ENCODE measurements around the gene GTF2F2.

The GTF2F2 gene

GRCh38 chr13:45174478-45174877, 54.2 kb downstream of the GTF2F2 start:
- Histone ChIP-seq H3K27me3 (no peaks in the 10 kb centered on the region), H3K27ac (no peak overlapping the region), H3K4me1 (ENCODE audit: control insufficient read depth in 1 of 2, insufficient read depth in 1 of 2, low read depth in 1 of 2, low read length in 1 of 2) (peaks cover 0 to 2% of the 10 kb centered on the region in 2 experiments), H3K36me3 (no peaks in the 10 kb centered on the region), H3K4me3 (ENCODE audit: low read depth in 1 of 2, low read length in 1 of 2) (no peak overlapping the region), H3K9me3 (no peaks in the 10 kb centered on the region)
- TF ChIP-seq, protein P1, sequence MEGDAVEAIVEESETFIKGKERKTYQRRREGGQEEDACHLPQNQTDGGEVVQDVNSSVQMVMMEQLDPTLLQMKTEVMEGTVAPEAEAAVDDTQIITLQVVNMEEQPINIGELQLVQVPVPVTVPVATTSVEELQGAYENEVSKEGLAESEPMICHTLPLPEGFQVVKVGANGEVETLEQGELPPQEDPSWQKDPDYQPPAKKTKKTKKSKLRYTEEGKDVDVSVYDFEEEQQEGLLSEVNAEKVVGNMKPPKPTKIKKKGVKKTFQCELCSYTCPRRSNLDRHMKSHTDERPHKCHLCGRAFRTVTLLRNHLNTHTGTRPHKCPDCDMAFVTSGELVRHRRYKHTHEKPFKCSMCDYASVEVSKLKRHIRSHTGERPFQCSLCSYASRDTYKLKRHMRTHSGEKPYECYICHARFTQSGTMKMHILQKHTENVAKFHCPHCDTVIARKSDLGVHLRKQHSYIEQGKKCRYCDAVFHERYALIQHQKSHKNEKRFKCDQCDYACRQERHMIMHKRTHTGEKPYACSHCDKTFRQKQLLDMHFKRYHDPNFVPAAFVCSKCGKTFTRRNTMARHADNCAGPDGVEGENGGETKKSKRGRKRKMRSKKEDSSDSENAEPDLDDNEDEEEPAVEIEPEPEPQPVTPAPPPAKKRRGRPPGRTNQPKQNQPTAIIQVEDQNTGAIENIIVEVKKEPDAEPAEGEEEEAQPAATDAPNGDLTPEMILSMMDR (IDR thresholded peaks at IDR 0.05): no peak

DNA sequence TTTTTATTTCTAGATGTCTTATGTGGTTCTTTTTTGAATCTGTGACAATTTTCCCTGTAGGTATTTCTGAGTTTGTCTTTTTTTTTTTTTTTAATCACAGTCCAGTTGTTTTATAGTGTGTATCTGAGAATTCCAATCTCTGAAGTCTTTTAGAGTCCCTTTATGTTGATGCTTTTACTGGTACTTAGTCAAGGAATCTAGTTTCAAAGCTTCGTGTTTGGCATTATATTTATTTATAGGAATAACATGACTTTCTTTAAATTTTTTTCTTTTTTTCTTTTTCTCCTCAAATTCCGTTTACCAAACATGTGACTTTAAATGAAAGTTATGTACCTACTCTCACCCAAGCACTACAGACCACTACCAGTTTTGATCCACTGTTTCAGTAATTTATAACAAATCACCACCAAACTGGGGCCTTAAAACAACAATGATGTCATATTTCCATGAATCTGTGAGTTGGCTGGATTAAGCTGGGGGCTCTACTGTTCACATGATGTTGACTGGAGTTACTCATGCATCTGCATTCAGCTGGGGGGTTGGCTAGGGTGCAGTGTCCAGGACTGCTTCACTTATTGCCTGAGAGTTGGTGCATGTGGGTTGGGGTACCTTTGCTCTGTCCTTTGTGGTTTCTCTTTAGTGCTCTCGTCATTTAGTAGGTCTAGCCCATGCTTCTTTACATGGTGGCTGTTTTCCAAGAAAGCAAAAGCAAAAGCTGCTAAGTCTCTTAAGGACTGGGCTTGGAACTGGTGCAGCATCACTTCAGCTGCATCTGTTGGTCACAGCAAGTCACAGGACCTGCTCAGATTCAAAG, 58.2 kb downstream of the GTF2F2 start:
- Histone ChIP-seq H3K9me3 (no peaks in the 10 kb centered on the region), H3K36me3 (peaks cover 8% of the 10 kb centered on the region), H3K27me3 (no peaks in the 10 kb centered on the region), H3K4me1 (ENCODE audit: control insufficient read depth in 1 of 2, insufficient read depth in 1 of 2, low read depth in 1 of 2, low read length in 1 of 2) (no peaks in the 10 kb centered on the region), H3K4me3 (ENCODE audit: low read depth in 1 of 2, low read length in 1 of 2) (no peak overlapping the region), H3K27ac (no peak overlapping the region)
- TF ChIP-seq, protein P1 (IDR thresholded peaks at IDR 0.05): no peak

- no peaks in the 10 kb centered on the region for H3K4me1 ChIP-seq (ENCODE audit: control insufficient read depth in 1 of 2, insufficient read depth in 1 of 2, low read depth in 1 of 2, low read length in 1 of 2)
- H3K36me3 ChIP-seq: peaks cover 8% of the 10 kb centered on the region
- no peak overlapping the region for H3K27ac ChIP-seq
- no peaks in the 10 kb centered on the region for H3K9me3 ChIP-seq
- no peak overlapping the region for H3K4me3 ChIP-seq (ENCODE audit: low read depth in 1 of 2, low read length in 1 of 2)
- TF ChIP-seq, protein P1 (IDR thresholded peaks at IDR 0.05): no peak
- H3K27me3 ChIP-seq: no peaks in the 10 kb centered on the region
Measured at GRCh38 chr13:45179428-45179827, 59.1 kb downstream of the GTF2F2 start.

GRCh38 chr13:45180303-45180702, 60.0 kb downstream of the GTF2F2 start:
- Histone ChIP-seq H3K4me3 (ENCODE audit: low read depth in 1 of 2, low read length in 1 of 2) (no peak overlapping the region), H3K9me3 (no peaks in the 10 kb centered on the region), H3K27ac (no peak overlapping the region), H3K27me3 (no peaks in the 10 kb centered on the region), H3K4me1 (ENCODE audit: control insufficient read depth in 1 of 2, insufficient read depth in 1 of 2, low read depth in 1 of 2, low read length in 1 of 2) (no peaks in the 10 kb centered on the region), H3K36me3 (peaks cover 13% of the 10 kb centered on the region)
- TF ChIP-seq, protein P1 (IDR thresholded peaks at IDR 0.05): no peak

DNA sequence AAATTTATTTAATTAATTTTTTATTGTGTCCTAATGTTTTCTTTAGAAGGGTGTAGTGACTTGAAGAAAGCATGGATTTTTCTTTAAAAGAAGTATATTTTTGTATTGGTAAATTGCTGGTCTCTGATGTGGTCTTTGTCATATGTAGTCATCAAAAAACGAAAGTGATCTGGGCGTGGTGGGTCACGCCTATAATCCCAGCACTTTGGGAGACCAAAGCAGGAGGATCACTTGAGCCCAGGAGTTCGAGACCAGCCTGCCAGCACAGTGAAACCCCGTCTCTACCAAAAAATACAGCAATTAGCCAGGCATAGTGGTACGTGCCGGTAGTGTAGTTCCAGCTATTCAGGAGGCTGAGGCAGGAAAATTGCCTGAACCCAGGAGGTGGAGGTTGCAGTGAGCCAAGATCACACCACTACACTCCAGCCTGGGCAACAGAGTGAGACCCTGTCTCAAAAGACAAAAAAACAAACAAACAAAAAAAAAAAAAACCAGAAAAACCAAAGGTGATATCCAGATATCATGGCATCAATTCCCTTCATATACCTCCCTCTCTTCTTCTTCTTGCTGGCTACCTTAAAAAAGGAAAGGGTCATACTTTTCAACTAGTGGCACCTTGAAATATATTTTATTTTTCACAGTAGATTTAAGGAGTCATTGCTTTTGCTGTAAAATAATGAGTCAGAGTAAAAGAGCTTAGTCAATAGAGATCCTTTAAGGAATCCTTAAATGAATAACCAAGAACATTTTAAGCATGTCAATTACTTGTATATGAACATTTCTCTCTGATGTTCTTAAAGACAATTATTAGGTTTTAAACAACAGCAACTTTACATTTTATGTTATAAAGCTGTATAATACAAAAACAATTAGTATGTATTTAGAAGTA, 60.6 kb downstream of the GTF2F2 start:
- TF ChIP-seq, protein P1 (IDR thresholded peaks at IDR 0.05): no peak
- no peak overlapping the region for H3K27ac ChIP-seq

More for the DNA sequence above, 60.6 kb downstream of the GTF2F2 start:
- Histone ChIP-seq H3K27me3 (no peaks in the 10 kb centered on the region), H3K4me1 (ENCODE audit: control insufficient read depth in 1 of 2, insufficient read depth in 1 of 2, low read depth in 1 of 2, low read length in 1 of 2) (no peaks in the 10 kb centered on the region), H3K4me3 (ENCODE audit: low read depth in 1 of 2, low read length in 1 of 2) (no peak overlapping the region), H3K9me3 (no peaks in the 10 kb centered on the region), H3K36me3 (peaks cover 13% of the 10 kb centered on the region)

All from neutrophil (primary cell).